GM10266 (cell line): ENCODE data around the gene ZNF292.
"Not testable (repeated sequence)": the region's sequence is repeated elsewhere in the genome, so short reads cannot be mapped to it uniquely, and the experiment has no call there.

Source experiments
- DNase-seq: peaks from one replicate; pipeline ENCODE4 v3.0.0; 2012; ENCODE audit errors: extremely low spot score
- CTCF ChIP-seq: IDR thresholded peaks from 2 replicates; pipeline ENCODE4 v1.5.1; 2012; ENCODE audit warnings: mild to moderate bottlenecking, low read depth; ENCODE audit not compliant: control insufficient read depth, insufficient read depth; ENCODE audit errors: missing control alignments

The ZNF292 gene

DNA sequence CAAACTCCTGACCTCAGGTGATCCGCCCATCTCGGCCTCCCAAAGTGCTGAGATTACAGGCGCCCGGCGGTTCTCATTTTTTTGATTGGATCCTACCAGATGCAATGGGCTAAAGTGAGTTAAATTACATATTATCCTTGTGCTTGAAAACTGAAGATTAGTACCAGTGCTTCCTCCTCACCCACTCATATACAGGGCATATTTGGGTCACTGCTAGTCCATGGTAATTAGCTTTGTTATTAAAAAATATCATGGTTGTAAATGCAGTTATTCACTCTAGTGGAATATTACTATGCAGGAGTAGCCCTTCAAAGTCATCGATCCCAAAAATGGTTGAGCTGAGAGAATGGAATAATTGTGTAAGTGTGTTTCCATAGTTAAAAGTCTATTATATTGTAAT, 26.5 kb downstream of the ZNF292 start:
- DNase-seq: no peak
- TF ChIP-seq CTCF: no peak

DNA sequence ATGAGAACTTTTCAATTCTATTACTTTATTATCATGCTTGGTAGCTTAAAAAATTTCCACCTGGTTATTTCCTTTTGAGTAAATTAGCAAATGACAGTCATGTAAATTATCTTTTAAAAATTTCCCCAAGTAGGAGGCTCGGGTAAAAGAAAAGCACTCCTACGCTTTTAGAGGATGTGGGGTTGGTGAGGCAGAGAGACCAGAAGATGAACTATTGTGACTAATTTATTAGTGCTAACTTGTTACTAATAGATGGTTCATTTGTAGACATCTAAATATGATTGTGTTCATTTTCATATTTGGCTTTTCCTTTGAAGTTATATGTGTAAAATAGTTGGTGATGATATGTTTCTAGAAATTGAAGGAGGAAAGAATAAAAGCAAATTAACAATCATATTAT, 27.0 kb downstream of the ZNF292 start:
- no peak for TF ChIP-seq CTCF
- peak; percentile 32 for DNase-seq

GRCh38 chr6:87182940-87183339, 27.6 kb downstream of the ZNF292 start:
- no peak for DNase-seq
- TF ChIP-seq CTCF: no peak

GRCh38 chr6:87183687-87184086, 28.3 kb downstream of the ZNF292 start:
- TF ChIP-seq CTCF: no peak
- no peak for DNase-seq

GRCh38 chr6:87184762-87185250, 29.4 kb downstream of the ZNF292 start:
- TF ChIP-seq CTCF: no peak
- no peak for DNase-seq

GRCh38 chr6:87196275-87196842, 41.0 kb downstream of the ZNF292 start:
- no peak for DNase-seq
- TF ChIP-seq CTCF: no peak

DNA sequence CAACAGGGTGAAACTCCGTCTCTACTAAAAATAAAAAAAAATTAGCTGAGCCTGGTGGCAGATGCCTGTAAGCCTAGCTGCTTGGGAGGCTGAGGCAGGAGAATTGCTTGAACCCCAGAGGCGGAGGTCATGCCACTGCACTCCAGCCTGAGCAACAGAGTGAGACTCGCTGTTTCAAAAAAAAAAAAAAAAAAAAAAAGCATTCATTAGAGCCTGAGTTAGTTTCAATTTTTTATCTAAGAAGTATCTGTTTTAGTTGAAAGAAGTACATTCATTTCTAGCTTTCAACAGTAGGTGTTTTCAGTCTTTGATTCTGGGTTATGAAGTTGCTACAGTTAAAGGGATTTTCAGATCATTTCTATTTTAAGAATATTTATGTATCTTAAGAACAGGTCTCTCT, 42.2 kb downstream of the ZNF292 start:
- DNase-seq: peak; percentile 35
- no peak for TF ChIP-seq CTCF

GRCh38 chr6:87198022-87198810, 42.9 kb downstream of the ZNF292 start:
- DNase-seq: not testable (repeated sequence)
